NCI-H2107 treated with DMSO at 0.1 percent for 48 hours (cell line): ENCODE measurements around the gene TLX3.
"Not testable (repeated sequence)": the region's sequence is repeated elsewhere in the genome, so short reads cannot be mapped to it uniquely, and the experiment has no call there.

Experiments used
- DNase-seq: peaks from one replicate; lab custom pipeline; 2025; ENCODE audit not compliant: unreplicated experiment; lab: John Stamatoyannopoulos, UW

Gene TLX3

GRCh38 chr5:171308453-171309275 lies at the start of gene TLX3:
TLX3 (plus strand) TSS chr5:171309248; CDS start chr5:171309366, 118 bp downstream.
- no peak for DNase-seq

DNA sequence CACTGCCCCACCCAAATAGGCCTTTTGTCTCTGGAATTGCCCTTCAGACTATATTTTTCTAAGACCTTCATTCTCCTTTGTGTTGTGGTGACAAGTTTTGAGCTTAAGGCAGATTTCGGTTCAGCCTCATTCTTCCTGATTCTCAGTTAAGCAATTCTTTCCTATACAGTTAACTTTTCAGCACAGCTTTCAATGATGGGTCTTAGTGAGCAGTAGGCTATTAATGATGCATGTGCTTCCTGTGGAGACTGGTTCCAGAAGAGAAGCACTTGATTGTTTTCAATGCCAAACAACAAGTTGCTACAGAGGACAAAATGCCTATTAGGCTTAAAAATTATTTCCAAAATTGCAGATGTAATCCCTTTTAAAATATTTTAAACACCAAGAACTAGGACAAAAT lies 47.7 kb upstream of the TLX3 start:
- DNase-seq: no peak

DNA sequence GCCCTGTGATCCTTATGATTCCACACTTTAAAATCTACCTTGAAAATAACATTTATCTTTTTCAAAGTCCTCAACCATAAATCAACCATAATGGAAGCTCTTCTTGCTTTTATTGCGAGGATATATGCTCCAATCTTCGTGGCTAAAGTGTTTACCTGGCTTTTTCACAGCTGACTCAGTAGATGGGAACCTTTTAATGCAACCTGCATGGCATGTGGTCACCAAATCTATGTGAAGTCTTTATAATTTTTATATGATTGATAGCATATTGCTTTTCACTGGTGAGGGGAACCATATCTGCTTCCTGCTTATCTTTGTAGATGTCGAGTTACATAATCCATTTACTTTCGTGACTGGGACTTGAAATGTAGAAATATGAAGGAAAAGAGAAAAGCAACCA lies 47.1 kb upstream of the TLX3 start:
- no peak for DNase-seq

DNA sequence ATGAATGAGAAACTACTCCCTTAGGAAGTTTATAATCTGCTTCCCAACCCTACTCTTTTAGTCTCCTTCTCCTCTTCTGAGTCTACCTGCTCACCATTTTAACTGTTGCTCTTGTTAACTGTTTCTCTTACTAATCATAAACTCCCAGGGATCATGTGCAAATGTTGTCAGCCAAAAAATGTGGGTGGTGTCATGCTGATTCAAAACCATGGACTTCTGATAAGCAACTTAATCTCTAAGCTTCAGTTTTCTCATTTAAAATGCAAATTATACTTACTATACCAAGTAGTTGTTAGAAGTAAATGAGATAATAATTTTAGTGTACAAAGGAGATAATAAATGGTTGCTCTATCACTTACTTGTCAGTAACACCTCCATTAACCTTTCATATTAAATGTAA lies 45.9 kb upstream of the TLX3 start:
- DNase-seq: no peak

DNA sequence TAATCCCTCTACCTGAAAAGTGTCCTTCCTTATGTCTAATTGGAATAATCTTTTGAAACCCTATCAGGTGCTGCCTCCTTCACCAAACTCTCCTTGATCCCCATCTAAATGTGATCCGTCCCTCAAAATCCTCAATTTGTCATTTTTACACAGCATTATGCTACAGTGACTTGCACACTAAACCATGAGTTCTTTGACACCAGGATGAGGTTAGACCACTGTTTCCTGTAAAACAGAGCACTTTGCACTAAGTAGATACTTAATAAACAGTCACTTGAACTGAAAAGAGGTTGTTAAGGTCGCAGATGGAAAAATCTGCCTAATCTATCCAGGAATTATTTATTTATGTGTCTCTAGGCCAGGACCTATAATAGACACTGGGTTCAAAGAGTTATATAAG lies 44.2 kb upstream of the TLX3 start:
- no peak for DNase-seq

DNA sequence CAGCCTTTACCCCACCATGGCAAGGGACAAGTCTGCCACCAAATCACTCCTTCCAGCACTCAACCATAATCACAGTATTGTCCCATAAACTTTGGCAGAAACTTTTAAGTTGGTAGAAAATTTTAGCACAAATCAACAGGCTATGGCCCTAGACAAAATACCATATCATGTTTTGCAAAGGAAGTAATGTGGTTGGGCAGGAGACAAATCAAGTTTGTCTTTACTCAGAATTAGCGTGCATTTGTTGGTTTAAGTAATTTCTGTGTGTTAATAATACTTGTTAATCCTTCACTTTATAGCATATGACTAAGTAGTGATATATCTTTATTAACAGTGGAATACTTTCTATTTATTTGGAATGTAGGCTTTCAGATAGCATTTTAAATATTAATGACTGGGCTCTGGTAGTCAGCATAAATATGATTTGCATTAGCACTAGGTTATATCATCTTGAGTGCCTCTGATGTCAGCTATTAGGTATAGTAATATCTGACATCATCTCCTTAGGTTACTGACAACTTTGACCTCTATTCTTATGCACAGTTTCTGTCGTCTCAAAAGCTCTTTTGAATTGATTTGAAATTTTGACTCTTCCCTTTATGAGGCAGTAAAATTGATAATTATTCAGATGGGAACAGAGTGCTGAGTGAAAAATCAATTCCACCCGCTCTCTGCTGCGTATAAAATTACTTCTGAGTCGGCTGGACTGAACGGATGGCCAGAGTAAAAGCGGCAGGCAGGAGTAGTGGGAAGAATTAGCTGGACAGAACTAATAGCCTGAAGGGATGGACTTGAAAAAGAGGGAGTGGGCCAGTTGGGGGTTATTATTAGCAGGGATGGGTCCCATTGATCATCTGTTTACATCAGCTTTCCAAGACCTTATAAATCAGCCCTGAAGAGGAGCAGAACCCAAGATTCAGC lies 40.1 kb upstream of the TLX3 start:
- no peak for DNase-seq

- DNase-seq: no peak
Measured at GRCh38 chr5:171269717-171270116, 39.3 kb upstream of the TLX3 start.

DNA sequence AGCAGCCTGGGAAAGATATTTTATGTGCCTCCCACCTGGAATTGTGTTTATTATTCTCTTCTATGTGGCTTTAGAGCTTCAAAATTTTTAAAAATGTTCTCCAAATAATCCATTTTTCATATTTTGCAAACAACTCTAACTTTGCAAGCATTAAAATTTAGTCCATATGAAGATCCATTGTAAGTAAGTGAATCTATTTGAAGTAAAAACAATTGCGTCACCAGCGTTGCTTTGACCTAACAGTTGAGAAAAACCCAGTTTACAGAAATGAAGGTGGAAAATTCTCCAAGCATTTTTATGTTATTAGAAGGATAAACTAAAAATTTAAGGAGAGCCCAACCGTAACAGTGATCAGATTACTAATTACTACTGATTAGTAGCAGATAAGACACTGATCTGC lies 38.9 kb upstream of the TLX3 start:
- DNase-seq: no peak

DNA sequence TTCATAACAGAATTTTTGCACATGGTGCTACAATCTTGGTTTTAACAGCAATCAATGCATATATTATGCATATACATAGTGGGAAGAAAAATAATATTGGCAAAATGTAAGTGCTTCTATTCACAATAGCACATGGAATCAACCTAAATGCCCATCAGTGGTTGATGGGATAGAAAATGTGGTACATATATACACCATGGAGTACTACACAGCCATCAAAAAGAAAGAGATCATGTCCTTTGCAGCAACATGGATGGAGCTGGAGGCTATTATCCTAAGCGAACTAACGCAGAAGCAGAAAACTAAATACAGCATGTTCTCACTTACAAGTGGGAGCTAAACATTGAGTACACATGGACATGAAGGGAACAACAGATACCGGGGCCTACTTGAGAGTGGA lies 37.2 kb upstream of the TLX3 start:
- DNase-seq: no peak

GRCh38 chr5:171272996-171273970 lies 35.8 kb upstream of the TLX3 start:
- DNase-seq: no peak

GRCh38 chr5:171275841-171276544 lies 33.1 kb upstream of the TLX3 start:
- DNase-seq: no peak

DNA sequence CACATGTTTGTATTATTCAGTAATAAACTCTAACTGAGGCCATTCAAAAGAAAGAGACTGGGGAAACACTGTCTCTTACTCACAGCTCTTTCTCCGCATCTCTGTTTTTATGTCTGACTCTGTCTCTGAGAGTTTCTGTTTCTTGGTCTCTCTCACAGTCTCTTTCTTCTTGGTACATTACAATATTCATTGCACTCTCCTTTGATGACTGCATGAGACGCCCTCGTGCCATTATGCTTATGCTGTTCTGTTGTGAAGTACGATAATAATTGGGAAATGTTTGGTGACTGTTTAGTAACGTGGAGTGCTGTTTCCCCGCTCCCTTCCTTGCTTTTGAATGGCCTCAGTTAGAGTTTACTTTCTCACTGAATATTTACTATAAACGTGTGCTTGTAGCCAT lies 25.3 kb upstream of the TLX3 start:
- DNase-seq: no peak

- DNase-seq: no peak
Measured at GRCh38 chr5:171285465-171285864, 23.6 kb upstream of the TLX3 start.

- no peak for DNase-seq
Measured at GRCh38 chr5:171288066-171288465, 21.0 kb upstream of the TLX3 start.

DNA sequence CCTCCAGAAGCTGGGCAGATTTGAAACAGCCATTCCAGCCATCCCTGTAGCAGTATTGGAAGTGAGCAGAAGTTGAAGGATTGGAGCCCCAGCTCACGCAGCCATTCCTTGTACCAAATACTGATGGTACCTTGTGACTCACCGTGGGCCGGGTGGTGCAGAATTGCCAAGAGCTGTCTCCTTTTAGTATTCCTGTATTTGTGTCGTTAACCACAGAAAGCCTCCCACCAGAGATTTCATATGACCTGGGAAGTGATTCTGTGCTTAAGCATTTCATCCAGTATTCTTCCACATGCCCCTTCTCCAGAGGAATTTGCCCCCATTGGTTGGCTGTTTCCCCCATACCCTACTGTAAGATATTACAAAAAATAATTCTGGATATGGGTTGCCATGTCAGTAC lies 17.7 kb upstream of the TLX3 start:
- DNase-seq: no peak

- no peak for DNase-seq
Measured at GRCh38 chr5:171295299-171295698, 13.7 kb upstream of the TLX3 start.

- no peak for DNase-seq
Measured at GRCh38 chr5:171295801-171296200, 13.2 kb upstream of the TLX3 start.

GRCh38 chr5:171297941-171298340 lies 11.1 kb upstream of the TLX3 start:
- not testable (repeated sequence) for DNase-seq

GRCh38 chr5:171299228-171299627 lies 9.8 kb upstream of the TLX3 start:
- no peak for DNase-seq

GRCh38 chr5:171299851-171300250 lies 9.2 kb upstream of the TLX3 start:
- DNase-seq: no peak
